T-helper 1 cell (primary cell): ENCODE measurements around the gene LONRF2.
"Not testable (repeated sequence)": the region's sequence is repeated elsewhere in the genome, so short reads cannot be mapped to it uniquely, and the experiment has no call there.

Experiments
- DNase-seq, 5 donors: peaks; one replicate each; pipeline ENCODE4 v3.0.0-alpha.2; 2012 to 2020

The LONRF2 gene

GRCh38 chr2:100250645-100251044 is 71.7 kb downstream of the LONRF2 start:
- no peak for DNase-seq

- no peak for DNase-seq
These were observed 73.3 kb downstream of the LONRF2 start for GRCh38 chr2:100248971-100249370.

- not testable (repeated sequence) for DNase-seq
These were observed 73.7 kb downstream of the LONRF2 start for GRCh38 chr2:100248556-100248955.

- no peak for DNase-seq
These were observed 74.3 kb downstream of the LONRF2 start for GRCh38 chr2:100248044-100248330.

GRCh38 chr2:100247256-100248043 is 74.9 kb downstream of the LONRF2 start:
- no peak for DNase-seq

- DNase-seq = no peak
These were observed 75.8 kb downstream of the LONRF2 start for GRCh38 chr2:100246163-100247145.

- no peak for DNase-seq
These were observed 76.6 kb downstream of the LONRF2 start for GRCh38 chr2:100245681-100246080.

GRCh38 chr2:100244881-100245605 is 77.3 kb downstream of the LONRF2 start:
- no peak for DNase-seq

GRCh38 chr2:100243631-100244030 is 78.7 kb downstream of the LONRF2 start:
- DNase-seq = no peak

GRCh38 chr2:100242891-100243619 is 79.2 kb downstream of the LONRF2 start:
- DNase-seq = peak in 2 of 5 donors; percentile 9 to 31

GRCh38 chr2:100242476-100242875 is 79.8 kb downstream of the LONRF2 start:
- no peak for DNase-seq

GRCh38 chr2:100241236-100241635 is 81.1 kb downstream of the LONRF2 start:
- DNase-seq = no peak

- DNase-seq = no peak
These were observed 81.9 kb downstream of the LONRF2 start for GRCh38 chr2:100240386-100240785.

- no peak for DNase-seq
These were observed 82.7 kb downstream of the LONRF2 start for GRCh38 chr2:100239486-100240210.

GRCh38 chr2:100238471-100238870 is 83.8 kb downstream of the LONRF2 start:
- no peak for DNase-seq

GRCh38 chr2:100237770-100238169 is 84.5 kb downstream of the LONRF2 start:
- no peak for DNase-seq

- no peak for DNase-seq
These were observed 85.1 kb downstream of the LONRF2 start for GRCh38 chr2:100237163-100237562.

- no peak for DNase-seq
These were observed 86.1 kb downstream of the LONRF2 start for GRCh38 chr2:100236166-100236565.

- DNase-seq = no peak
These were observed 86.7 kb downstream of the LONRF2 start for GRCh38 chr2:100235581-100235980.

GRCh38 chr2:100235098-100235497 is 87.2 kb downstream of the LONRF2 start:
- peak in 1 of 5 donors; percentile 19 for DNase-seq

- DNase-seq = no peak
These were observed 88.2 kb downstream of the LONRF2 start for GRCh38 chr2:100234141-100234540.

GRCh38 chr2:100233061-100233460 is 89.2 kb downstream of the LONRF2 start:
- DNase-seq = no peak
